ENCODE results near the gene MAT2B.

DNA sequence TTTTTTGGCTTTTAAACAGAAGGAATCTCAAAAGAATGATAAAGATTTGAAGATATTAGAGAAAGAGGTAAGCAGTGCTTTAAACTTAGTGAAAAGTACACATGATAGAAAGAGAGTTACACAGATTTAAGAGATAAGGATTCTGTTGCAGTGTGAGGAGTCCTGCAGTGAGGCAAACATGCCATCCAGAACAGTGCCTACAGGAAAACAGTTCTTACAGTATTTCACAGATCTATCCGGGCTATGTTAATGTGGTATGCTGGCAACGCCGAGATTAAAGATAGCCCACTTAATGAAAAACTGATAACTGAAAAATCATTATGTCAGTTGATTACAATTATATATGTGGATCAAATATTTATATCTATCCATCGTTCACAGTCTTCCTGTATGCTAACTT is 37.7 kb upstream of the MAT2B start:
- TF ChIP-seq POLR2AphosphoS5 (IDR thresholded peaks at IDR 0.05; ENCODE audit: low read depth, low read length): no peak
- TF ChIP-seq, protein P1, sequence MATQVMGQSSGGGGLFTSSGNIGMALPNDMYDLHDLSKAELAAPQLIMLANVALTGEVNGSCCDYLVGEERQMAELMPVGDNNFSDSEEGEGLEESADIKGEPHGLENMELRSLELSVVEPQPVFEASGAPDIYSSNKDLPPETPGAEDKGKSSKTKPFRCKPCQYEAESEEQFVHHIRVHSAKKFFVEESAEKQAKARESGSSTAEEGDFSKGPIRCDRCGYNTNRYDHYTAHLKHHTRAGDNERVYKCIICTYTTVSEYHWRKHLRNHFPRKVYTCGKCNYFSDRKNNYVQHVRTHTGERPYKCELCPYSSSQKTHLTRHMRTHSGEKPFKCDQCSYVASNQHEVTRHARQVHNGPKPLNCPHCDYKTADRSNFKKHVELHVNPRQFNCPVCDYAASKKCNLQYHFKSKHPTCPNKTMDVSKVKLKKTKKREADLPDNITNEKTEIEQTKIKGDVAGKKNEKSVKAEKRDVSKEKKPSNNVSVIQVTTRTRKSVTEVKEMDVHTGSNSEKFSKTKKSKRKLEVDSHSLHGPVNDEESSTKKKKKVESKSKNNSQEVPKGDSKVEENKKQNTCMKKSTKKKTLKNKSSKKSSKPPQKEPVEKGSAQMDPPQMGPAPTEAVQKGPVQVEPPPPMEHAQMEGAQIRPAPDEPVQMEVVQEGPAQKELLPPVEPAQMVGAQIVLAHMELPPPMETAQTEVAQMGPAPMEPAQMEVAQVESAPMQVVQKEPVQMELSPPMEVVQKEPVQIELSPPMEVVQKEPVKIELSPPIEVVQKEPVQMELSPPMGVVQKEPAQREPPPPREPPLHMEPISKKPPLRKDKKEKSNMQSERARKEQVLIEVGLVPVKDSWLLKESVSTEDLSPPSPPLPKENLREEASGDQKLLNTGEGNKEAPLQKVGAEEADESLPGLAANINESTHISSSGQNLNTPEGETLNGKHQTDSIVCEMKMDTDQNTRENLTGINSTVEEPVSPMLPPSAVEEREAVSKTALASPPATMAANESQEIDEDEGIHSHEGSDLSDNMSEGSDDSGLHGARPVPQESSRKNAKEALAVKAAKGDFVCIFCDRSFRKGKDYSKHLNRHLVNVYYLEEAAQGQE (IDR thresholded peaks at IDR 0.05; ENCODE audit: insufficient read depth in 1 of 2, low read depth in 2 of 2, low read length in 2 of 2): no peak
- no peak for TF ChIP-seq TAF1 (IDR thresholded peaks at IDR 0.05; ENCODE audit: borderline replicate concordance, insufficient read depth, low read length)

Measured in PFSK-1 (cell line).